Coronary artery (tissue), 2 donors: ENCODE measurements around the gene C22orf23.

Source experiments
- DNase-seq: peaks from one replicate; pipeline ENCODE4 v3.0.0-alpha.2; 2017; ENCODE audit warnings: low spot score
- H3K27ac ChIP-seq, 2 donors: fragments of 200-600 bp; sonication (generic); one replicate each; pipeline ENCODE4 v1.5.1; 2016 to 2019
- H3K4me3 ChIP-seq: fragments of 200-600 bp; sonication (generic); 2 replicates; pipeline ENCODE4 v1.5.1; 2016; ENCODE audit warnings: mild to moderate bottlenecking, moderate library complexity
- CTCF ChIP-seq: fragments of 200-600 bp; sonication (generic); IDR thresholded peaks from one replicate; pipeline ENCODE4 v1.5.1; 2019; ENCODE audit warnings: antibody characterized with exemption

C22orf23 gene

GRCh38 chr22:37929390-37929789 is 24.0 kb downstream of the C22orf23 start:
- TF ChIP-seq CTCF, result no peak
- Histone ChIP-seq H3K4me3 (no peak overlapping the region), H3K27ac (no peak overlapping the region)
- DNase-seq, result no peak

GRCh38 chr22:37927637-37927936 is 25.8 kb downstream of the C22orf23 start:
- DNase-seq, result no peak
- no peak for TF ChIP-seq CTCF
- H3K4me3 ChIP-seq, result no peak overlapping the region
- H3K27ac ChIP-seq, result no peak overlapping the region

- H3K4me3 ChIP-seq, result no peak overlapping the region
- no peak for DNase-seq
- H3K27ac ChIP-seq, result no peak overlapping the region
- no peak for TF ChIP-seq CTCF
These were observed 26.4 kb downstream of the C22orf23 start for GRCh38 chr22:37926771-37927636.

GRCh38 chr22:37926358-37926757 is 27.0 kb downstream of the C22orf23 start:
- no peak for TF ChIP-seq CTCF
- no peak for DNase-seq
- Histone ChIP-seq H3K4me3 (no peak overlapping the region), H3K27ac (no peak overlapping the region)

GRCh38 chr22:37925767-37926166 is 27.6 kb downstream of the C22orf23 start:
- Histone ChIP-seq H3K27ac (no peak overlapping the region), H3K4me3 (no peak overlapping the region)
- no peak for TF ChIP-seq CTCF
- no peak for DNase-seq

GRCh38 chr22:37925330-37925729 is 28.1 kb downstream of the C22orf23 start:
- Histone ChIP-seq H3K4me3 (no peak overlapping the region), H3K27ac (no peak overlapping the region)
- no peak for TF ChIP-seq CTCF
- DNase-seq, result no peak

DNA sequence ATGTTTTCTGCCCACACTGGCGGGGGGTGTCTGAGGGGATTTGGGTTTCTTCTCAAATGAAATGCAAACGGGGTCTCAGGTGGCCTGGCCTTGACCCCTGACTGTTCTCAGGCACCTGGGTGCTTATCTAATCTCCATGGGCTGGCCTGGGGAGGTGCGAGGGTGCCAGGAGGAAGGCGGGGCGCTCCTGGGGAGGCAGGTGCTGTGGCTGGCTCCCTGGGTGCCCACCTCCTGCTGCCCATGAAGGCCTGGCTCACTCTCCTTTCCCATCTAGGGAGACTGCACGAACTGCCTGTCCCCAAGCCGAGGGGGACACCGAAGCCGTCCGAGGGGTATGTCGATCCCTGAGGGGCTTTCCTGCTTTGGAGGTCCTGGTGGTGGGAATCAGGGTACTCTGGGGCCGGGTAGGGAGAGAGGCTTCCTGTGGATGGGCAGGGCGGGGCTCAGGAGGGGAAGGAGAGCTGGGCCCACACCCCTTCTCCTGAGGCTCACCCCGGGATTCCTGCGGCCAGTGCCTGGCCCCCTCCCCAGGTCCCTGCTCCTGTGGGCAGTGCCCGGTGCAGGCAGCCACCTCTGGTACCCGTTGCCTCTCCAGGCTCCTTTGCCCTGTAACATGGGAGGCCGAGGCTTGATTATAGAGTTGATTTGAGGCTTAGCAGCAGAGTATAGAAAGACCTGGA is 28.9 kb downstream of the C22orf23 start:
- TF ChIP-seq CTCF, result no peak
- H3K27ac ChIP-seq, result no peak overlapping the region
- no peak overlapping the region for H3K4me3 ChIP-seq
- DNase-seq, result no peak
